Body of pancreas (tissue), 4 donors: ENCODE data around the gene MC2R. TPM values are rescaled to one million over a fixed set of nuclear protein-coding genes. Genes with fewer than 3 reads are reported as not detected.

Experiments
- ATAC-seq: fragments of 150-250 bp; one replicate; pipeline ENCODE4 v1.9.1; 2016
- DNase-seq, 4 donors: peaks; one replicate each; pipeline ENCODE4 v3.0.0-alpha.2; 2019
- H3K27ac ChIP-seq, 4 donors: fragments of 200-600 bp; sonication (generic); 1 replicate in 3 of 4; 2 replicates in 1 of 4; pipeline versions ENCODE4 v1.5.1 to v1.6.1; 2016 to 2019; ENCODE audit warnings: mild to moderate bottlenecking in 1 of 4, mixed read lengths in 1 of 4, moderate library complexity in 1 of 4
- H3K27me3 ChIP-seq, 2 donors: fragments of 200-600 bp; sonication (generic); one replicate each; pipeline ENCODE4 v1.6.0; 2016; ENCODE audit warnings: mild to moderate bottlenecking in 1 of 2
- H3K36me3 ChIP-seq, 2 donors: fragments of 200-600 bp; sonication (generic); replicated peaks in 1 of 2; 2 replicates each; pipeline ENCODE4 v1.5.1; 2016; ENCODE audit warnings: low read depth in 2 of 2; ENCODE audit not compliant: insufficient read depth in 1 of 2
- H3K4me1 ChIP-seq: fragments of 200-600 bp; sonication (generic); one replicate; pipeline ENCODE4 v1.6.0; 2016
- H3K4me3 ChIP-seq, 2 donors: fragments of 200-600 bp; sonication (generic); 1 replicate in 1 of 2; 2 replicates in 1 of 2; pipeline ENCODE4 v1.5.1; 2016 to 2019
- H3K9me3 ChIP-seq, 3 donors: fragments of 200-600 bp; sonication (generic); 1 replicate in 2 of 3; 2 replicates in 1 of 3; pipeline ENCODE4 v1.5.1; 2016
- POLR2A ChIP-seq, 3 donors: fragments of 450-650 bp; IDR thresholded peaks; one replicate each; pipeline ENCODE4 v1.6.1; 2016; ENCODE audit warnings: antibody characterized with exemption in 3 of 3, mild to moderate bottlenecking in 2 of 3
- WGBS, 2 donors: methylation state at CpG; one replicate each; pipeline ENCODE4 v1.1.5; 2017; 5-methylcytosine and 5-hydroxymethylcytosine counted together
- intact Hi-C: fragments of 100-400 bp; cut with DNase I; formaldehyde crosslinking; loops from one replicate; pipeline ENCODE4 v1.15.1; 2023
- total RNA-seq, 2 donors: library from RNA; depleted of rRNA; stranded (reverse); fragments of >200 nt; gene quantifications; one replicate each; pipeline ENCODE4 v1.1.0, GENCODE V29; 2016
- TF ChIP-seq, protein P1 (sequence below), 7 experiments: fragments of 450-650 bp in 4 of 7; fragments of 200-600 bp in 3 of 7; sonication (generic) in 3 of 7; IDR thresholded peaks; one replicate each; pipeline ENCODE4 v1.5.1; 2016 to 2019; ENCODE audit warnings: antibody characterized with exemption in 7 of 7

Gene MC2R
- total RNA-seq, 2 donors from 2014 or later: not detected

DNA sequence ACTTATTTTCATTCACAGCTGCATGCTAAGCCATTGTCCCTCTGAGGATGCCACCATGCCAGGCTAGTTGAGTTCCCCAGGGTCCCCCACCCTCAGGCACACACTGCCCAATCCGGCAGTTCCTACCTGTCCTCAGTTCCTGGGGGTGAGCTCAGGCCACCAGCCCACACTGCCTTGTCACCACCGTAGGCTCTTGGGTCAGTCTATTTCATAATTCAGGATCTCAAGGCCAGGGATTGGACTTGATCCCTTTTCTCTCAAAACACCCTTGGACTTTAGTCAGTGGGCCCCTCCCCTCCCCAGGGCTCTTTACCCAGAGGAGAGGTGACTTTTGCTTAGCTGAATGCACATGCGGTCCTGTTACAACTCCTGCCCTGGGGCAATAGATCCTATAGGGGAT, 18.7 kb upstream of the MC2R start:
- intact Hi-C loops: no loop called here
- WGBS, 2 donors: 40 to 56% methylated on average over 3 of the region's 3 CpGs
- ATAC-seq: no peak

DNA sequence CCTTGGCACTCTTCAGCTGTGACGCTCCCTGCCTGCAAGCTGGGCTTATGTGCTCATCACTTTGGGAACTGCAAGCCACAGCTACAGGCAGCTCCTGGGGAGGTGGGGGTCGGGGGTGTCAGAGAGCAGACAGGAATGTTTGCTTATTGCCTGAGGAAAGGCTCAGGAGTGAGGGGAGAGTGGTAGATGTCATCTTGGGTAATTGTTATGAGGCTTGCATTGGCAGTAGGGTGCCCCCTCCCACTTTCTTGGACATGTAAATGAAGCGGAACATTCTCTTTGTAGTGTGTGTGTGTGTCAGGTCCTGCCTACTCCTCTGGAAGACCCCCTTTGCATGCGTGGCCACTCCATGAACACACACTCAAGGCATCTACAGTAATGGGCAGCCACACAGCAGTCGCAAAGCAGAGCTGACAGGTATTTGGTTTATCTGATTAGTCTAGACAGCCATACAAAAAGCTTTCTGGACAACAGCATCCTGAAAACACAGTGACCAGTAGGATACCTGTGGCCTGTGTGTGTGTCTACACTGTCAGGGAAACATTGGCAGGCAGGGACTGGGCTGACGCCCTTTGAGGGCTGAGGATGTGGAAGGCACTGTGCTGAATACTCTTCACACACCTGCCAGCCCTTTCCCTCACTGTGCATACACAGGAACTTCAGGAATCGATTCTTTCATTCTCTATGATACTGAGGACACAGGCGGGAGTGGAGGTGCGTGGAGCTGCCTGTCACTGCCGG, 17.1 kb upstream of the MC2R start:
- no peaks in the 10 kb centered on the region for H3K9me3 ChIP-seq
- no peaks in the 10 kb centered on the region for H3K27me3 ChIP-seq
- TF ChIP-seq POLR2A (IDR thresholded peaks at IDR 0.05): no peak
- TF ChIP-seq, protein P1, sequence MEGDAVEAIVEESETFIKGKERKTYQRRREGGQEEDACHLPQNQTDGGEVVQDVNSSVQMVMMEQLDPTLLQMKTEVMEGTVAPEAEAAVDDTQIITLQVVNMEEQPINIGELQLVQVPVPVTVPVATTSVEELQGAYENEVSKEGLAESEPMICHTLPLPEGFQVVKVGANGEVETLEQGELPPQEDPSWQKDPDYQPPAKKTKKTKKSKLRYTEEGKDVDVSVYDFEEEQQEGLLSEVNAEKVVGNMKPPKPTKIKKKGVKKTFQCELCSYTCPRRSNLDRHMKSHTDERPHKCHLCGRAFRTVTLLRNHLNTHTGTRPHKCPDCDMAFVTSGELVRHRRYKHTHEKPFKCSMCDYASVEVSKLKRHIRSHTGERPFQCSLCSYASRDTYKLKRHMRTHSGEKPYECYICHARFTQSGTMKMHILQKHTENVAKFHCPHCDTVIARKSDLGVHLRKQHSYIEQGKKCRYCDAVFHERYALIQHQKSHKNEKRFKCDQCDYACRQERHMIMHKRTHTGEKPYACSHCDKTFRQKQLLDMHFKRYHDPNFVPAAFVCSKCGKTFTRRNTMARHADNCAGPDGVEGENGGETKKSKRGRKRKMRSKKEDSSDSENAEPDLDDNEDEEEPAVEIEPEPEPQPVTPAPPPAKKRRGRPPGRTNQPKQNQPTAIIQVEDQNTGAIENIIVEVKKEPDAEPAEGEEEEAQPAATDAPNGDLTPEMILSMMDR (IDR thresholded peaks at IDR 0.05): no peak
- H3K27ac ChIP-seq: no peak overlapping the region
- 44 to 50% methylated on average over 7 to 10 of the region's 10 CpGs for WGBS, 2 donors
- H3K36me3 ChIP-seq: no peaks in the 10 kb centered on the region
- DNase-seq (no peak), ATAC-seq (no peak)
- H3K4me1 ChIP-seq: no peaks in the 10 kb centered on the region
- intact Hi-C loops: no loop called here
- no peak overlapping the region for H3K4me3 ChIP-seq

More for the DNA sequence above, 18.7 kb upstream of the MC2R start:
- H3K36me3 ChIP-seq: no peaks in the 10 kb centered on the region
- TF ChIP-seq POLR2A (IDR thresholded peaks at IDR 0.05): no peak
- TF ChIP-seq, protein P1 (IDR thresholded peaks at IDR 0.05): no peak
- H3K27ac ChIP-seq: no peak overlapping the region
- DNase-seq: no peak
- H3K4me3 ChIP-seq: no peak overlapping the region
- H3K9me3 ChIP-seq: no peaks in the 10 kb centered on the region
- no peaks in the 10 kb centered on the region for H3K4me1 ChIP-seq
- no peaks in the 10 kb centered on the region for H3K27me3 ChIP-seq

DNA sequence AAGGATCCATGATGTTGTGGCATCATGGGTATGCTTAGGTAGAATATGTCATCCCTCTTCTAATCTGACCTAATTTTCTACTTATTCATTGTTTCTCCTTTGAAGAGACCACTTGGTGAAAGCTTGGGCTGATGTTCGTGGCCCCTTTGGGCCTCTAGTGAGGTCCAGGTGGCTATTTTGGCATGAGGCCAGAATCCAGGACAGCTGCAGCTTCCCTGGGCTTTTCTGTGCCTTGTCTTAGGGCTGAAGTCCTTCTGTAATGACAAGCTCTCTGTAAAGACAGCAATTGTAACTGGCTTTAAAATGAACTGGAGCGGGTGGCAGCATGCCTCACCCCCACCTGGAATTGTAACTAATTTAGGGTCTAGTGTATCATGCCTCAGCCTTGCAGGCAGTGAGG, 15.6 kb upstream of the MC2R start:
- Histone ChIP-seq H3K36me3 (no peaks in the 10 kb centered on the region), H3K4me3 (no peak overlapping the region), H3K27ac (no peak overlapping the region), H3K27me3 (no peaks in the 10 kb centered on the region), H3K9me3 (no peaks in the 10 kb centered on the region), H3K4me1 (no peaks in the 10 kb centered on the region)
- ATAC-seq (no peak), DNase-seq (no peak)
- intact Hi-C loops: no loop called here
- WGBS, 2 donors: 60 to 67% methylated on average over 1 to 2 of the region's 2 CpGs
- TF ChIP-seq, protein P1 (IDR thresholded peaks at IDR 0.05): no peak
- no peak for TF ChIP-seq POLR2A (IDR thresholded peaks at IDR 0.05)

DNA sequence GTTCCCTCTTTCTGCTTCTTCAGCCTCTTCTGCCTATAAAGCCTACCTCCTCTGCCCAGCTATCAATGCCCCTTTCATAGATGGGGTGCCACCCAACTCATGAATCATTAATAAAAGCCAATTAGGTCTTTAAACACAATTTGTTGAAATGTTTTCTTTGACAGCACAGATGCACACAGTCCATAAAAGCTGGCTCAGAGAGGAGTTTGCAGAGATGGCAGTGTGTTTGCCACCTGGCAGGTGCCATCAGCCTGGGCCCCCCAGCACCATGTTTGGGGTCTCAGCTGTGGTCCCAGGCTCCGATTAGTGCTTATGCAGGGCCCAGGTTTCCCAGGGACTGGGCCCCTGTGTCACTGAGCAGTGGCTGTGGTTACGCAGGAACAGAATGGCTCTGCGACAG, 7.9 kb upstream of the MC2R start:
- Histone ChIP-seq H3K4me3 (no peak overlapping the region), H3K27me3 (no peaks in the 10 kb centered on the region), H3K4me1 (no peaks in the 10 kb centered on the region), H3K36me3 (no peaks in the 10 kb centered on the region), H3K9me3 (no peaks in the 10 kb centered on the region), H3K27ac (no peak overlapping the region)
- intact Hi-C loops: no loop called here
- ATAC-seq (no peak), DNase-seq (no peak)
- 33 to 57% methylated on average over 1 to 3 of the region's 3 CpGs for WGBS, 2 donors
- TF ChIP-seq, protein P1 (IDR thresholded peaks at IDR 0.05): no peak
- TF ChIP-seq POLR2A (IDR thresholded peaks at IDR 0.05): no peak

DNA sequence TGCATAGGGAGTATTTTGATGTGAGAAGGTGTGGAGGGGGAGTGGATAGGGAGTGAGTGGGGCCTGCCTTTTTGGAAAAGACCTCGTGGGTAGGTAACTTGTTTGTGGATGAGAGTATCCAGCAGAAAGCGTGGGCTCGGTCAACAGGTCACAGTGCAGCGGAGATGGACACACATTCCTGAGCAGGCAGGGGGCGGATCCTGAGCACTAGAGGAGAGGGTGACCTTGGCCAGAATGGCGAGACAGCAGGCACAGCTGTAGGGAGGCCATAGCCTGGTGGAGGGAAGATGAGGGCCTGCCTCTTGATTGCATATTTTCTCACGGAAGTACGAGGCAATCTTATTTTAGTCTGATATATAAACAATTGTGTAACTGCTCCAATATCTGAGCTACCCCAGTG, 3.6 kb upstream of the MC2R start:
- DNase-seq: no peak
- H3K4me3 ChIP-seq: no peak overlapping the region
- WGBS, 2 donors: 38 to 46% methylated on average over 8 of the region's 8 CpGs
- intact Hi-C loops: no loop called here
- no peak for TF ChIP-seq POLR2A (IDR thresholded peaks at IDR 0.05)
- TF ChIP-seq, protein P1 (IDR thresholded peaks at IDR 0.05): no peak
- ATAC-seq: no peak
- no peaks in the 10 kb centered on the region for H3K4me1 ChIP-seq
- no peaks in the 10 kb centered on the region for H3K9me3 ChIP-seq
- H3K36me3 ChIP-seq: no peaks in the 10 kb centered on the region
- H3K27me3 ChIP-seq: no peaks in the 10 kb centered on the region
- no peak overlapping the region for H3K27ac ChIP-seq
